ENCODE results near the gene FARP2.
"Not testable (repeated sequence)": the region's sequence is repeated elsewhere in the genome, so short reads cannot be mapped to it uniquely, and the experiment has no call there.

DNA sequence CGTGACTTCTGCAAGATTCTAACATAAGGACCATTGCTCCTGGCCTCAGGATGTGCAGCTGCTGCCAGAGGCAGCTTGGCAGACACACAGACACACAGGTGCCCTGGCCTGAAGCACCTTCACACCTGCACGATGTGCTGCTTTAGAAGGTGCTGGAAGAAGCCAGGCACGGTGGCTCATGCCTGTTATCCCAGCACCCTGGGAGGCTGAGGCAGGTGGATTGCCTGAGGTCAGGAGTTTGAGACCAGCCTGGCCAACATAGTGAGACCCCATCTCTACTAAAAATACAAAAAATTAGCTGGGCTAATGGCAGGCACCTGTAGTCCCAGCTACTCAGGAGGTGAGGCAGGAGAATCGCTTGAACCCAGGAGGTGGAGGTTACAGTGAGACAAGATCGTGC is 57.4 kb downstream of the FARP2 start:
- not testable (repeated sequence) for TF ChIP-seq CTCF (IDR thresholded peaks at IDR 0.05 in 2 of 3, conservative IDR thresholded peaks at IDR 0.05 in 1 of 3; ENCODE audit: borderline replicate concordance in 1 of 3, insufficient read depth in 1 of 3, low read depth in 2 of 3, low read length in 2 of 3); ZNF274 (IDR thresholded peaks at IDR 0.05; ENCODE audit: low read depth, low read length); MAX (IDR thresholded peaks at IDR 0.05); YY1 (IDR thresholded peaks at IDR 0.05; ENCODE audit: extremely low read depth, insufficient replicate concordance, low read depth, low read length)

Measured in HCT116 (cell line).